OCI-LY1 (cell line): ENCODE results near the gene ZNF134.

Experiments used
- EZH2 ChIP-seq: fragments of 200-600 bp; sonication (generic), shearing (Covaris generic); IDR thresholded peaks from 2 replicates; pipeline ENCODE4 v1.8.0; 2017; ENCODE audit warnings: borderline replicate concordance, mixed run types, mild to moderate bottlenecking, antibody characterized with exemption, low read length, moderate library complexity, mixed read lengths
- TF ChIP-seq, protein P1 (sequence below): fragments of 200-600 bp; sonication (generic), shearing (Covaris generic); IDR thresholded peaks from 2 replicates; pipeline ENCODE4 v1.5.1; 2017; ENCODE audit warnings: mild to moderate bottlenecking, antibody characterized with exemption, low read length, moderate library complexity, mixed read lengths

DNA sequence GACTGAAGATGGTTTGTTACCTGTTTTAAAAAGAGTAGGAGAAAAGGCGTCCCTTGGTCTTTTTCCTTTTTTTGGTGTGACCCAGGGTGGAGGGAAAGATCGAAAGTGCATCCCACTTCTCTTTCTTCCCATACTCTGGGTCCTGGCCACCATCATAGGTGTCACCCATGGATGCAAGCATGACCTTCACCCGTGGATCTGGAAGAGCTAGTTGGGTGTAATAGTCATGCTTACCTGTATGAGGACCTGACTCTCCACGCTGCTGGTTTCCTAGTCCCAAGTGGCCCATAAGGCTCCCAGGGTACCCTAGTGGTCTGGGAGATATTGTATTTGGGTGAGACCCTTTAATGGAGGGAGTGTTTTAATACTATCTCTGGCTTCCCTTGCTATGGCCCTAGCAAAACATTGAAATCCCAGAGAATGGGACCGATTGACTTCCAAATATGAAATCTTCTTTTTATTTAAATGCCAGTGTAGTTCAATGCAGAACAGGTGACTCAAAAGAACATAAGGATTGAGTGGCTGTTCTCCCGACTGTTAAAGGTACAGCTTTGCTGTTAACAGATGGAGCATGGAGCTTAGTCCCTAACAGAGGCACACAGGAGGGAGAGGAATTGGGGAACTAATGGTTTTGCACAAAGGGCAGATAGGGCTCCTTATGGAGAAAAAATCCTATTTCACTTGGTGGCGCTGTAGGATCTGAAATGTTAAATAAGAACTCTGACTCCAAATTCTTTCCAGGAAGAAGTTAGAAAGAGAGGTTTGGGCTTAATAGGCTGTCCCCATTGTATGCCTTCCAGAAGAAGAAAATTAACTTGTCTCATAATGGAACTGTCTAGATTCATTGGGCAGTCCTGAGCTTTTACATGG is 47.4 kb upstream of the ZNF134 start:
- TF ChIP-seq, protein P1, sequence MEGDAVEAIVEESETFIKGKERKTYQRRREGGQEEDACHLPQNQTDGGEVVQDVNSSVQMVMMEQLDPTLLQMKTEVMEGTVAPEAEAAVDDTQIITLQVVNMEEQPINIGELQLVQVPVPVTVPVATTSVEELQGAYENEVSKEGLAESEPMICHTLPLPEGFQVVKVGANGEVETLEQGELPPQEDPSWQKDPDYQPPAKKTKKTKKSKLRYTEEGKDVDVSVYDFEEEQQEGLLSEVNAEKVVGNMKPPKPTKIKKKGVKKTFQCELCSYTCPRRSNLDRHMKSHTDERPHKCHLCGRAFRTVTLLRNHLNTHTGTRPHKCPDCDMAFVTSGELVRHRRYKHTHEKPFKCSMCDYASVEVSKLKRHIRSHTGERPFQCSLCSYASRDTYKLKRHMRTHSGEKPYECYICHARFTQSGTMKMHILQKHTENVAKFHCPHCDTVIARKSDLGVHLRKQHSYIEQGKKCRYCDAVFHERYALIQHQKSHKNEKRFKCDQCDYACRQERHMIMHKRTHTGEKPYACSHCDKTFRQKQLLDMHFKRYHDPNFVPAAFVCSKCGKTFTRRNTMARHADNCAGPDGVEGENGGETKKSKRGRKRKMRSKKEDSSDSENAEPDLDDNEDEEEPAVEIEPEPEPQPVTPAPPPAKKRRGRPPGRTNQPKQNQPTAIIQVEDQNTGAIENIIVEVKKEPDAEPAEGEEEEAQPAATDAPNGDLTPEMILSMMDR: no peak
- no peak for TF ChIP-seq EZH2
